Neural cell (in vitro differentiated cells): ENCODE results near the gene CPA1. TPM values are rescaled to one million over a fixed set of nuclear protein-coding genes. Genes with fewer than 3 reads are reported as not detected.

Experiments
- H2AFZ ChIP-seq: fragments of 200-600, 300-800 bp; sonication (generic), shearing (Covaris generic); 2 replicates; pipeline ENCODE4 v1.6.0; 2014; ENCODE audit warnings: low read depth, mild to moderate bottlenecking, antibody characterized with exemption, low read length, moderate library complexity
- H3F3A ChIP-seq: fragments of 200-600 bp; shearing (Covaris generic); 2 replicates; pipeline ENCODE4 v1.6.1; 2016; ENCODE audit warnings: mild to moderate bottlenecking, moderate library complexity, mixed read lengths, antibody characterized with exemption, low read length; ENCODE audit not compliant: insufficient read depth, poor library complexity, severe bottlenecking
- H3K27ac ChIP-seq: fragments of 200-600, 300-800 bp; sonication (generic), shearing (Covaris generic); 2 replicates; pipeline ENCODE4 v1.5.1; 2014; ENCODE audit warnings: mild to moderate bottlenecking, low read length, moderate library complexity
- H3K27me3 ChIP-seq: fragments of 300-800, 200-600 bp; sonication (generic), shearing (Covaris generic); 2 replicates; pipeline ENCODE4 v1.6.0; 2014; ENCODE audit warnings: mild to moderate bottlenecking, low read depth, low read length, moderate library complexity; ENCODE audit not compliant: insufficient read depth
- H3K36me3 ChIP-seq: fragments of 300-800, 200-600 bp; sonication (generic), shearing (Covaris generic); 2 replicates; pipeline ENCODE4 v1.5.1; 2014; ENCODE audit warnings: mild to moderate bottlenecking, antibody characterized with exemption, low read length, moderate library complexity; ENCODE audit not compliant: insufficient read depth
- H3K4me2 ChIP-seq: fragments of 300-800, 200-600 bp; sonication (generic), shearing (Covaris generic); 2 replicates; pipeline ENCODE4 v1.6.0; 2014; ENCODE audit warnings: mild to moderate bottlenecking, low read length
- H3K4me3 ChIP-seq: fragments of 300-800, 200-600 bp; sonication (generic), shearing (Covaris generic); 2 replicates; pipeline ENCODE4 v1.5.1; 2014; ENCODE audit warnings: mild to moderate bottlenecking, low read length, moderate library complexity
- H3K79me2 ChIP-seq: fragments of 200-600 bp; shearing (Covaris generic); replicated peaks from 2 replicates; pipeline ENCODE4 v1.6.0; 2014; ENCODE audit warnings: mild to moderate bottlenecking, low read length, moderate library complexity; ENCODE audit not compliant: insufficient read depth
- H3K9ac ChIP-seq: fragments of 300-800, 200-600 bp; sonication (generic), shearing (Covaris generic); 2 replicates; pipeline ENCODE4 v1.6.1; 2016; ENCODE audit warnings: mild to moderate bottlenecking, low read length, mixed read lengths
- H3K9me2 ChIP-seq: fragments of 200-600 bp; shearing (Covaris generic); 2 replicates; pipeline ENCODE4 v1.6.1; 2016; ENCODE audit warnings: mild to moderate bottlenecking, low read length, mixed read lengths; ENCODE audit not compliant: insufficient read depth
- H3K9me3 ChIP-seq: fragments of 200-600, 300-800 bp; sonication (generic), shearing (Covaris generic); 2 replicates; pipeline ENCODE4 v1.6.1; 2016; ENCODE audit warnings: mild to moderate bottlenecking, mixed run types, low read length, moderate library complexity, mixed read lengths
- H4K20me1 ChIP-seq: fragments of 200-600 bp; shearing (Covaris generic); 2 replicates; pipeline ENCODE4 v1.6.1; 2016; ENCODE audit warnings: mild to moderate bottlenecking, mixed run types; ENCODE audit not compliant: insufficient read depth
- EP300 ChIP-seq: fragments of 450-650 bp; conservative IDR thresholded peaks from 2 replicates; pipeline ENCODE4 v1.6.1; 2014; ENCODE audit warnings: antibody characterized with exemption, mild to moderate bottlenecking, moderate library complexity; ENCODE audit not compliant: poor library complexity, severe bottlenecking
- EZH2 ChIP-seq: fragments of 200-600, 300-800 bp; shearing (Covaris generic), sonication (generic); IDR thresholded peaks from 2 replicates; pipeline ENCODE4 v1.6.1; 2014; ENCODE audit warnings: antibody characterized with exemption, low read length, borderline replicate concordance, mild to moderate bottlenecking; ENCODE audit not compliant: insufficient read depth, poor library complexity, severe bottlenecking
- MXI1 ChIP-seq: fragments of 450-650 bp; conservative IDR thresholded peaks from 2 replicates; pipeline ENCODE4 v1.6.1; 2014; ENCODE audit warnings: antibody characterized with exemption, mild to moderate bottlenecking; ENCODE audit not compliant: poor library complexity, severe bottlenecking
- POLR2AphosphoS5 ChIP-seq: IDR thresholded peaks from 2 replicates; pipeline ENCODE4 v1.6.1; 2012
- RAD21 ChIP-seq: fragments of 450-650 bp; conservative IDR thresholded peaks from 2 replicates; pipeline ENCODE4 v1.6.1; 2014; ENCODE audit warnings: antibody characterized with exemption, mild to moderate bottlenecking, moderate library complexity
- SMC3 ChIP-seq: fragments of 450-650 bp; conservative IDR thresholded peaks from 2 replicates; pipeline ENCODE4 v1.6.1; 2014; ENCODE audit warnings: antibody characterized with exemption, mild to moderate bottlenecking, moderate library complexity; ENCODE audit not compliant: poor library complexity
- TAF1 ChIP-seq: IDR thresholded peaks from 2 replicates; pipeline ENCODE4 v1.6.1; 2012; ENCODE audit warnings: low read depth
- polyA plus RNA-seq: library from polyadenylated mRNA; depleted of rRNA; stranded (reverse); fragments of >200 nt; gene quantifications from 2 replicates; pipeline ENCODE4 v1.2.3, GENCODE V29; 2014
- TF ChIP-seq, protein P1 (sequence below): fragments of 450-650 bp; IDR thresholded peaks from 2 replicates; pipeline ENCODE4 v1.5.1; 2014; ENCODE audit warnings: antibody characterized with exemption, mild to moderate bottlenecking, moderate library complexity; ENCODE audit not compliant: poor library complexity, severe bottlenecking
- TF ChIP-seq, protein P2 (sequence below): IDR thresholded peaks from 2 replicates; pipeline ENCODE4 v1.6.1; 2012; ENCODE audit warnings: borderline replicate concordance

The CPA1 gene
- polyA plus RNA-seq, 1 donor from 2014 or later, result not detected

DNA sequence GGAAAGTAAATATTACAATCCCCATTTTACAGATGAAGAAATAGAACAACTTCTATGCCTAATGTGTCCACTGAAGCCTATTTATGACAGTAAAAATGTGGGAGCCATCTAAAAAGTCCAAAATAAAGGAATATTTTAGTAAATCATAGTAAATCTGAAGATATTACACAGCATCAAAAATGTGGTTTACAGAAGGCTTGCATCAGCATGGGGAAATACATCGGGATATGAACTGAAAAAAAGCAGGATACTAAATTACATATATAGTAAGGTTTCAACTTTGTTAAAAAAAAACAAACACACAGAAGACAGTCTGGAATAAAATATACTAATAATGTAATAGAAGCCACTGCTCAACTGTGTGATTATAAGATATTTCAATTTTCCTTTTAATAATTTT, 20.8 kb downstream of the CPA1 start:
- Histone ChIP-seq H3K4me3 (no peak overlapping the region), H3K4me2 (no peak overlapping the region), H3K27me3 (no peaks in the 10 kb centered on the region), H3K36me3 (peaks cover 20% of the 10 kb centered on the region), H4K20me1 (no peaks in the 10 kb centered on the region), H3K9ac (no peak overlapping the region), H3F3A (no peaks in the 10 kb centered on the region), H3K9me2 (no peaks in the 10 kb centered on the region), H3K79me2 (no peaks in the 10 kb centered on the region), H3K9me3 (no peaks in the 10 kb centered on the region), H3K27ac (no peak overlapping the region), H2AFZ (no peak overlapping the region)
- TF ChIP-seq SMC3 (no peak), POLR2AphosphoS5 (no peak), EP300 (no peak), TAF1 (no peak), MXI1 (no peak), EZH2 (no peak), RAD21 (no peak)
- TF ChIP-seq, protein P1, sequence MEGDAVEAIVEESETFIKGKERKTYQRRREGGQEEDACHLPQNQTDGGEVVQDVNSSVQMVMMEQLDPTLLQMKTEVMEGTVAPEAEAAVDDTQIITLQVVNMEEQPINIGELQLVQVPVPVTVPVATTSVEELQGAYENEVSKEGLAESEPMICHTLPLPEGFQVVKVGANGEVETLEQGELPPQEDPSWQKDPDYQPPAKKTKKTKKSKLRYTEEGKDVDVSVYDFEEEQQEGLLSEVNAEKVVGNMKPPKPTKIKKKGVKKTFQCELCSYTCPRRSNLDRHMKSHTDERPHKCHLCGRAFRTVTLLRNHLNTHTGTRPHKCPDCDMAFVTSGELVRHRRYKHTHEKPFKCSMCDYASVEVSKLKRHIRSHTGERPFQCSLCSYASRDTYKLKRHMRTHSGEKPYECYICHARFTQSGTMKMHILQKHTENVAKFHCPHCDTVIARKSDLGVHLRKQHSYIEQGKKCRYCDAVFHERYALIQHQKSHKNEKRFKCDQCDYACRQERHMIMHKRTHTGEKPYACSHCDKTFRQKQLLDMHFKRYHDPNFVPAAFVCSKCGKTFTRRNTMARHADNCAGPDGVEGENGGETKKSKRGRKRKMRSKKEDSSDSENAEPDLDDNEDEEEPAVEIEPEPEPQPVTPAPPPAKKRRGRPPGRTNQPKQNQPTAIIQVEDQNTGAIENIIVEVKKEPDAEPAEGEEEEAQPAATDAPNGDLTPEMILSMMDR, result no peak
- TF ChIP-seq, protein P2, sequence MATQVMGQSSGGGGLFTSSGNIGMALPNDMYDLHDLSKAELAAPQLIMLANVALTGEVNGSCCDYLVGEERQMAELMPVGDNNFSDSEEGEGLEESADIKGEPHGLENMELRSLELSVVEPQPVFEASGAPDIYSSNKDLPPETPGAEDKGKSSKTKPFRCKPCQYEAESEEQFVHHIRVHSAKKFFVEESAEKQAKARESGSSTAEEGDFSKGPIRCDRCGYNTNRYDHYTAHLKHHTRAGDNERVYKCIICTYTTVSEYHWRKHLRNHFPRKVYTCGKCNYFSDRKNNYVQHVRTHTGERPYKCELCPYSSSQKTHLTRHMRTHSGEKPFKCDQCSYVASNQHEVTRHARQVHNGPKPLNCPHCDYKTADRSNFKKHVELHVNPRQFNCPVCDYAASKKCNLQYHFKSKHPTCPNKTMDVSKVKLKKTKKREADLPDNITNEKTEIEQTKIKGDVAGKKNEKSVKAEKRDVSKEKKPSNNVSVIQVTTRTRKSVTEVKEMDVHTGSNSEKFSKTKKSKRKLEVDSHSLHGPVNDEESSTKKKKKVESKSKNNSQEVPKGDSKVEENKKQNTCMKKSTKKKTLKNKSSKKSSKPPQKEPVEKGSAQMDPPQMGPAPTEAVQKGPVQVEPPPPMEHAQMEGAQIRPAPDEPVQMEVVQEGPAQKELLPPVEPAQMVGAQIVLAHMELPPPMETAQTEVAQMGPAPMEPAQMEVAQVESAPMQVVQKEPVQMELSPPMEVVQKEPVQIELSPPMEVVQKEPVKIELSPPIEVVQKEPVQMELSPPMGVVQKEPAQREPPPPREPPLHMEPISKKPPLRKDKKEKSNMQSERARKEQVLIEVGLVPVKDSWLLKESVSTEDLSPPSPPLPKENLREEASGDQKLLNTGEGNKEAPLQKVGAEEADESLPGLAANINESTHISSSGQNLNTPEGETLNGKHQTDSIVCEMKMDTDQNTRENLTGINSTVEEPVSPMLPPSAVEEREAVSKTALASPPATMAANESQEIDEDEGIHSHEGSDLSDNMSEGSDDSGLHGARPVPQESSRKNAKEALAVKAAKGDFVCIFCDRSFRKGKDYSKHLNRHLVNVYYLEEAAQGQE, result no peak

- Histone ChIP-seq H4K20me1 (no peaks in the 10 kb centered on the region), H3K27ac (no peak overlapping the region), H3K4me2 (no peak overlapping the region), H2AFZ (no peak overlapping the region), H3K9ac (no peak overlapping the region), H3K36me3 (peaks cover 20% of the 10 kb centered on the region), H3K9me3 (no peaks in the 10 kb centered on the region), H3K4me3 (no peak overlapping the region), H3K9me2 (no peaks in the 10 kb centered on the region), H3K27me3 (no peaks in the 10 kb centered on the region), H3F3A (no peaks in the 10 kb centered on the region), H3K79me2 (no peaks in the 10 kb centered on the region)
- TF ChIP-seq EP300 (no peak), TAF1 (no peak), RAD21 (no peak), MXI1 (no peak), POLR2AphosphoS5 (no peak), SMC3 (no peak), EZH2 (no peak)
- TF ChIP-seq, protein P1, result no peak
- TF ChIP-seq, protein P2, result no peak
Measured at GRCh38 chr7:130401578-130401977, 21.3 kb downstream of the CPA1 start.
